ENCODE measurements around the gene KCNJ10.

Gene KCNJ10

GRCh38 chr1:159990005-159990404, 80.0 kb downstream of the KCNJ10 start:
- DNase-seq (ENCODE audit: low read depth), result no peak

DNA sequence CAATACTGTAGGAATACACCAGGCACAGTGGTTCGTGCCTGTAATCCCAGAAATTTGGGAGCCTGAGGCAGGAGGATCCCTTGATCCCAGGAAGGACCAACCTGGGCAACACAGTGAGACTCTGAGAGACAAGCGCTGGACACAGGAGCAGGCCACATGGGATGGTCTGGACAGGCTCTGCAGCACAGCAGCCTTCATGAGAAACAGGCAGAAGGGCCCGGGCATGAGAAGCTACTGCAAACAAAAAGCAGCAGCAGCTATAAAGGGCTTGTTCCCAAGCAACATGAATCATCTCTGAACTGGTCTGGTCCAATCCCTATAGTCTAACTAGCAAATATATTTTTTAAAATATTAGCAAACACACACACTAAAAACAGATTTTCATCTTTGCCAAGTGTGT, 80.4 kb downstream of the KCNJ10 start:
- DNase-seq (ENCODE audit: low read depth), result no peak

DNA sequence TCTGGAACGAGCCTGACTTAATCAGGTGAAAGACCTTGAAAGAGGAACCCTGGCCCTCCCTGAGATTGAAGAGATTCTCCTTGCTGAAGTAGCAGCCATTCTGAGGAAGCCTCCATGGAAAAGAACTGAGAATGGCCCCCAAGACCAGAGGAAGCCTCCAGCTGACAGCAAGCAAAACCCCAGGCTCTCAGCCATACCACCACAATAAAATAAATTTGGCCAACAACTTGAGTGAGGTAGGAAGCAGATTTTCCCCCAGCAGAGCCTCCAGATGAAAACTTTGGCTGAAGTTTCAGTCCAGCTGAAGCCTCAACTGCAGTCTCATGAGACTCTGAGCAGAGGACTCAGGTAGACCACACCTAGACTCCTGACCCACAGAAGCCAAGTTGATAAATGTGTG, 82.0 kb downstream of the KCNJ10 start:
- no peak for DNase-seq (ENCODE audit: low read depth)

GRCh38 chr1:159987186-159987585, 82.8 kb downstream of the KCNJ10 start:
- DNase-seq (ENCODE audit: low read depth), result no peak

DNA sequence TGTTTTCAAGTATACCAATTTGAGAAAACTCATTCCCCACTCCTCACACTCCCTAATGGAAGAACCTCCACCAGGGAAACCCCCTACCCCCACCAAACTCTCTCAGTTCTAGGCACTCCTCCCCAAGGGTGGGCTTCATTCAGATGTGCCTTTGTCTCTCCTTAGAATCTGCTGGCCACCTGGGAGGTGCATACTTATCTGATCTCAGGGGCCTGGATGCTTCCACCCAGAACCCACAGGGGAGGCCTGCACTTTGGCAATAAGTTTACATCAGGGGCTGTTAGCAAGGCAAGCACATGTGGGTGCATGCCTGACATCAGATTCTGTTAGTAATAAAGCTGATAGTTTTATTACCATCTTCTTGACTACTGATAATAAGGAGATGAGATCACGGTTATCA, 83.4 kb downstream of the KCNJ10 start:
- DNase-seq (ENCODE audit: low read depth), result no peak

DNA sequence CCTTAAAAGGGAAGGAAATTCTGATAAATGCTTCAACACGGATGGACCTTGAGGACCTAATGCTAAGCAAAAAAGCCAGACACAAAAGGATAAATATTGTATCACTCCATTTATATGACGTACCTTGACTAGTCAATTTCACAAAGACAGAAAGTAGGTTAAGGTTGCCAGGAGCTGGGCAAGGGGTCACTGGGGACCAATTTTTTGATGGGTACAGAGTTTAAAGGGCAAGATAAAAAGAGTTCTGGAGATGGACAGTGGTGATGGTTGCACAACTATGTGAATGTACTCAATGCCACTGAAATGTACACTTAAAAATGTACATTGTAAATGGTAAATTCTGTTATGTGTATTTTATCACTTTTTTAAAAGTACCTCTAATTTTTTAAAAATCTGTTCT, 83.9 kb downstream of the KCNJ10 start:
- no peak for DNase-seq (ENCODE audit: low read depth)

DNA sequence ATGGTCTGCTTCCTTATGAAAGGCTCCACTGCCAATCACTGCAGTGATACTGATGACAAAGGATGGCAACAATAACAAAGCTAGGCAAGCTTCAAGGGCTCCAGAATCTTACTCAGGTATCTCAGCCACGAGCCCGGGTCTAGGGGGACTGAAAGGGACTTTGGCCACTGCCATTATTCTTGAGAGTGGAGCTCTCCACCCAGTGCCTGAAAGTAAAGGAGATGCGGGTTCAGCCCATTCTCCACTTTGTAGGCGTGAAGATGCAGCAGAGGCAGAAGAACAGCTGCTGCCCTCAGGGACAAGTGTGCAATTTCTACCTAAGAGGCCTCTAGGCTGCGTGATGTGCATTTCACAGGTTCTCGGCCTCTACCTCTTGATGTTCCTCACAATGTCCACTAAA, 84.5 kb downstream of the KCNJ10 start:
- no peak for DNase-seq (ENCODE audit: low read depth)

GRCh38 chr1:159983681-159984080, 86.3 kb downstream of the KCNJ10 start:
- DNase-seq (ENCODE audit: low read depth), result no peak

DNA sequence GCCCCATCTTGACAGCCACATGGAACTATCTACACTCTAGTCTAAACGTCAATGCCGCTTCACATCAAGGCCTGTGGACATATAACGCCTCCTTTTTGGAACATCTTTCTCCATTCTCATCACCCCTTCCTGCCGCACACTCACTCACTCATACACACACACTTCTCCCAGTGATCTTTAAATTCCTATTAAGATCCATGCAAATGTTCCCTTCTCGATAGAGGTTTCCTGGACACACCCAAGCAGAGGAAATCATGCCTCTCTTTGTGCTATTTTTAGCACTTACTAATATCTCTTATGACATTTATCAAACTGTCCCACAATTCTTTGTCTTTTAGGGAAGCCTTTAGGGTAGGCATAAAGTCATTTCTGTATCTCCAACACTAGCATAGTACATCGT, 87.7 kb downstream of the KCNJ10 start:
- no peak for DNase-seq (ENCODE audit: low read depth)

GRCh38 chr1:159981351-159982055, 88.5 kb downstream of the KCNJ10 start:
- no peak for DNase-seq (ENCODE audit: low read depth)

GRCh38 chr1:159980786-159981185, 89.2 kb downstream of the KCNJ10 start:
- DNase-seq (ENCODE audit: low read depth), result no peak

DNA sequence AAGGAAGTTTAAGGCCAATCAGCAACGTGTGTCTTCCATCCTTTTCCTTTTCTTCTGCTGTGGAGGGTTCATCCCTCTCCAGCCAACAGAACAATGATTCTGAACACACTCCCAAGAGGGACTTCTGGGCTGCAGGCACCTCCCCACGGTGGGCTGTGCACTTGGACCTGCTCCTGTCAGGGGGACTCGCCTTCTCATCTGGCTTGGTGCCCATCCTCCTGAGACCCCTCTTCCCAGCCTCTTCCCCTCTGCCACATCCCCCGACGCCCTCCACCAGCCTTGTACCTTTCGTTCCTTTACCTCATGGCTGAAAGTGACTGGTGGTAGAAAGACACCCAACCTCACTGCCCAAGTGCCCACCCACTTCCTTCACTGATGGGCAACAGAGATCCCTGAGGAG, 89.9 kb downstream of the KCNJ10 start:
- no peak for DNase-seq (ENCODE audit: low read depth)

DNA sequence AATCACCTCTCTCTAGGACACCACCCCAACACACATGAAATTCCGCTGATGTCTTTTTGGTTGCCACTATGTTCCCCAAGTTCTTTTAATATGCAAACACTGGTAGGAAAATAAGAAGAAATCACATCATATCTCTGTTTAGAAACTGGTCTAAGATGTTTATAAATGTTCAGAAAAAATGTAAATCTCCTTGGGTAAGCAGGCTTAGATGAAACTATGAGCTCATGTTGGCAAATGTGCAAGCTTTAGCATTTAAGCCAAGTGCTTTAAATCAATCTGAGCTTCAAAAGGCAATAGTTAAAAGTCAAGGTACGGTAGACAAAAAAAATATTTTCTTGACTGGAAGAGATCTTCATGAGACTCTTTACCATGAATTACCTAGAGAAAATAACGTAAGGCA, 90.7 kb downstream of the KCNJ10 start:
- DNase-seq (ENCODE audit: low read depth), result no peak

- DNase-seq (ENCODE audit: low read depth), result no peak
These were observed 91.9 kb downstream of the KCNJ10 start for GRCh38 chr1:159978107-159978398.

DNA sequence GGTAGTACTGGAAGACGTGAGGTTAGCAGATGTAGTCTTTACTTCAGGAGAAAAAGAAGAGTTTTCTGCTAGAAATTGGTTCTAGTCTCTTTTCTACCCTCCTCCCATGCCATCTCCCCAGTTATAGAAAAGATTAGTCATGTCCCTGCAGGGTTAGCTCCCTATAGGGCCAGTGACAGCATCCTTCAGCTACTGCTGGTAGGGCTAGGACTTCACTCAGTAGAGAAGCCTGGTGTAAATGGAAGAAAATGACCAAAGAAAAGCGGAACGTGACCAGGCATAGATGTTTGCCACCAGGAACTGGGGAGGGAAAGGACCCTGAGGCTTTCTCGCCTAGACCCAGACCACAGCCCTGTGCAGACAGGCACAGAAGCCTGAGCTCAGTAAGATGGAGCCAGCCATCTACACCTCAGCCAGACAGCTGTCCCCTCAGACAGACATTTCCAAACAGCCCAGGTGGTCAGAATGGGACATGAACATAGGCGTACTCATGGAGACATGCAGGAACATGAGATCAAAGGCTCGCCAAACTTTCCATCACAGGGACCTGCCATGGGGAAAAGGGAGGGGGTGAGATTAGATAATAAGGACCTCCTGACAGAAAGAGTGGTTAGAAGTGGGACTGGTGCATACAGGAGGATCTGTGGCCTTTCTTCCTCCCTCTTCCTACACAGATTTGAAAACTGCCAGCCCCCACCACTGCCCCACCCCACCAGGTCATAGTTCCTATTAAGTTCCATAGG, 92.4 kb downstream of the KCNJ10 start:
- DNase-seq (ENCODE audit: low read depth), result no peak

- no peak for DNase-seq (ENCODE audit: low read depth)
These were observed 95.5 kb downstream of the KCNJ10 start for GRCh38 chr1:159974350-159974965.

DNA sequence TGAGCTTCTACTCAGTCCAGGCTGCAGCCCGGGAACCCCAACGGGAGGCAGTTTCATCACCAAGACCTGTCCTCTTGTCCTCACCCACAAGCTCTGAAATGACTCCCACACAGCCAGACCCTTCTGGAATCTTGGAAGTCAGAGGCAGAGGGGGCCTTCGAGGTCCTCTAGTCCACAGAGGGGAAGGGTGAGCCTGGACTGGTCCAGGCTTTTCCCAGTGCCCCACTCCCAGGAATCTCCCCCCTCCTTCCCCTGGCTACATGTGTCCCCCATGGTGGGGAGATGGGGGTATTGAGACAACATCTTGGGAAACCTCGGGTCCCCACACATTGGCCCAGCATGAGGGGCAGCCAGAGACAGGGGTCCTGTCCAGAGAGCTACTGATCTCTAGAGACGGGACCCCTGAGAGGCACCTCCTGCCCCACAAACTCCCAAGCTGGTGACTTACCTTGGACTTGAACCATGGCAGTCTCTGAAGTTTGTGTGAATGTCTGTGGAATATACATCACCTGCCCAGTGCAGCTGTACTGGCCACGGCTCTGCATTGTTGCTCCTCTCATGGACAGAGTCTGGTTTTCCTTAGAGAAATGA, 96.5 kb downstream of the KCNJ10 start:
- DNase-seq (ENCODE audit: low read depth), result no peak

GRCh38 chr1:159972443-159973205, 97.3 kb downstream of the KCNJ10 start:
- DNase-seq (ENCODE audit: low read depth), result no peak

- no peak for DNase-seq (ENCODE audit: low read depth)
These were observed 99.0 kb downstream of the KCNJ10 start for GRCh38 chr1:159970932-159971342.

DNA sequence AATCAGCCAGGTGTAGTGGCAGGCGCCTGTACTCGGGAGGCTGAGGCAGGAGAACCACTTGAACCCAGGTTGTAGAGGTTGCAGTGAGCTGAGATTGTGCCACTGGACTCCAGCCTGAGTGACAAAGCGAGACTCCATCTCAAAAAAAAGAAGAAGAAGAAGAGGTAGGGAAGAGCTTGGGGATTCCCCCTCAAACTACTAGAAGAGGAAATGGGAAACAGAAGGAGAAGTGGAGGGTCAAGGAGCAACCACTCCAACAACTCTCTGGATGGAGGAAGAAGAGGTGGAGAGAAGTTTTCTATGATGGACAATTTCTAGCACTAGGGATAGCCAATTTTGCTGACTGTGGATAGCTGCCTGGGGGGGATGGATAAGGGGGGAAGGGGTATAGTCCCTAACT, 101.1 kb downstream of the KCNJ10 start:
- DNase-seq (ENCODE audit: low read depth), result no peak

DNA sequence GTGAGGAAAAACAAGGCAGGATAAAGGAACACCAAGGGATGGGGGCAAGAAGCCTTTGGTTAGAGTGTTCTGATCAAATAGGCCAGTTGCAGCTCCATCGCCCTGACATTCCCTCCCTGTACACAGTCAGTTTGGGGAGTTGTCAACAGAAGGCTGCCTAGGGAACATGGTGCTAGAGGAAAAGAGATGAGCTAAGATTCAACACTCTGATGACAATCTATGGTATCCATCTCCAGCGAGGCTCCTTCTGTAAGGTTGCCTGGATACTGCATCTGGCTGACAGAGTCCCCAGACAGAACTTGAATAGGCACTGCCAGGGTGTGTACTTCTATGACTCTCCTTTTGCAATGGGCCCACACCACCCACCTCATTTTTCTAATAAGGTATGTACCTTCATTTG, 104.7 kb downstream of the KCNJ10 start:
- no peak for DNase-seq (ENCODE audit: low read depth)

GRCh38 chr1:159964144-159964543, 105.8 kb downstream of the KCNJ10 start:
- no peak for DNase-seq (ENCODE audit: low read depth)
